Suprapubic skin (tissue), 3 donors: ENCODE results near the gene ZBTB4.

Experiments used
- POLR2A ChIP-seq, 2 donors: fragments of 450-650 bp; IDR thresholded peaks; one replicate each; pipeline ENCODE4 v1.6.1; 2017; ENCODE audit warnings: antibody characterized with exemption in 2 of 2, mild to moderate bottlenecking in 2 of 2, moderate library complexity in 2 of 2
- TF ChIP-seq, protein P1 (sequence below), 2 donors: fragments of 200-600 bp in 1 of 2; fragments of 450-650 bp in 1 of 2; sonication (generic) in 1 of 2; IDR thresholded peaks; one replicate each; pipeline ENCODE4 v1.5.1; 2016 to 2019; ENCODE audit warnings: antibody characterized with exemption in 2 of 2, mild to moderate bottlenecking in 1 of 2, moderate library complexity in 1 of 2

DNA sequence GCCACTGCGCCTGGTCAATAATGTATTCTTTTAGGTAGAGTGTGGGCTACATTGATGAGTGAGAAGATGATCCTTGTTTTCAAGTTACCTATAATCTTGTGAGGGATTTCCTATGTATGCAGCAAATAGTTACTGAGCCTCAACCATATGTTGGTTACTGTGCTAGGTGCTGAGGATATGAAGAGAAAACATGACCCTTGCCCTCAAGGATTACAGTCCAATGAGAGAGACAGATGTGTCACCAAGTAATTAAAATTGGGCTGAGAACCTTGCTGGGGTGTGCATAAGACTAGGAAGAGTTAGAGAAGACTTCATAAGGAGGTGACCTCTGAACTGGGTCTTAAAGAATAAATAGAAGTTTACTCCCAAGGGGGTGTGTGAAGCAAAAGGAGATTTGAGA lies 12.2 kb upstream of the ZBTB4 start:
- no peak for TF ChIP-seq POLR2A (IDR thresholded peaks at IDR 0.05)
- TF ChIP-seq, protein P1, sequence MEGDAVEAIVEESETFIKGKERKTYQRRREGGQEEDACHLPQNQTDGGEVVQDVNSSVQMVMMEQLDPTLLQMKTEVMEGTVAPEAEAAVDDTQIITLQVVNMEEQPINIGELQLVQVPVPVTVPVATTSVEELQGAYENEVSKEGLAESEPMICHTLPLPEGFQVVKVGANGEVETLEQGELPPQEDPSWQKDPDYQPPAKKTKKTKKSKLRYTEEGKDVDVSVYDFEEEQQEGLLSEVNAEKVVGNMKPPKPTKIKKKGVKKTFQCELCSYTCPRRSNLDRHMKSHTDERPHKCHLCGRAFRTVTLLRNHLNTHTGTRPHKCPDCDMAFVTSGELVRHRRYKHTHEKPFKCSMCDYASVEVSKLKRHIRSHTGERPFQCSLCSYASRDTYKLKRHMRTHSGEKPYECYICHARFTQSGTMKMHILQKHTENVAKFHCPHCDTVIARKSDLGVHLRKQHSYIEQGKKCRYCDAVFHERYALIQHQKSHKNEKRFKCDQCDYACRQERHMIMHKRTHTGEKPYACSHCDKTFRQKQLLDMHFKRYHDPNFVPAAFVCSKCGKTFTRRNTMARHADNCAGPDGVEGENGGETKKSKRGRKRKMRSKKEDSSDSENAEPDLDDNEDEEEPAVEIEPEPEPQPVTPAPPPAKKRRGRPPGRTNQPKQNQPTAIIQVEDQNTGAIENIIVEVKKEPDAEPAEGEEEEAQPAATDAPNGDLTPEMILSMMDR (IDR thresholded peaks at IDR 0.05), result no peak
